T-helper 2 cell treated with Interferon-gamma antibody and Interleukin-4, amounts not matched to agents 5 μg/mL and 100 μg/mL, for 36 hours (primary cell): ENCODE measurements around the gene CTRB1.
"Not testable (repeated sequence)": the region's sequence is repeated elsewhere in the genome, so short reads cannot be mapped to it uniquely, and the experiment has no call there.

Source experiments
- DNase-seq: peaks from one replicate; pipeline ENCODE4 v3.0.0; 2021; ENCODE audit warnings: low spot score
- H3K27ac Mint-ChIP-seq: one replicate; pipeline ENCODE4 v1.8.0; 2021; ENCODE audit warnings: mild to moderate bottlenecking, mixed read lengths
- H3K27me3 Mint-ChIP-seq: one replicate; pipeline ENCODE4 v1.8.0; 2021; ENCODE audit warnings: low read depth, mixed read lengths
- H3K36me3 Mint-ChIP-seq: one replicate; pipeline ENCODE4 v1.8.0; 2021; ENCODE audit warnings: low read depth, mixed read lengths
- H3K4me1 Mint-ChIP-seq: one replicate; pipeline ENCODE4 v1.8.0; 2021; ENCODE audit warnings: low read depth, mixed read lengths
- H3K4me3 Mint-ChIP-seq: one replicate; pipeline ENCODE4 v1.8.0; 2022; ENCODE audit warnings: mild to moderate bottlenecking, moderate library complexity, mixed read lengths
- H3K9me3 Mint-ChIP-seq: one replicate; pipeline ENCODE4 v1.8.0; 2021; ENCODE audit warnings: mixed read lengths

The CTRB1 gene

DNA sequence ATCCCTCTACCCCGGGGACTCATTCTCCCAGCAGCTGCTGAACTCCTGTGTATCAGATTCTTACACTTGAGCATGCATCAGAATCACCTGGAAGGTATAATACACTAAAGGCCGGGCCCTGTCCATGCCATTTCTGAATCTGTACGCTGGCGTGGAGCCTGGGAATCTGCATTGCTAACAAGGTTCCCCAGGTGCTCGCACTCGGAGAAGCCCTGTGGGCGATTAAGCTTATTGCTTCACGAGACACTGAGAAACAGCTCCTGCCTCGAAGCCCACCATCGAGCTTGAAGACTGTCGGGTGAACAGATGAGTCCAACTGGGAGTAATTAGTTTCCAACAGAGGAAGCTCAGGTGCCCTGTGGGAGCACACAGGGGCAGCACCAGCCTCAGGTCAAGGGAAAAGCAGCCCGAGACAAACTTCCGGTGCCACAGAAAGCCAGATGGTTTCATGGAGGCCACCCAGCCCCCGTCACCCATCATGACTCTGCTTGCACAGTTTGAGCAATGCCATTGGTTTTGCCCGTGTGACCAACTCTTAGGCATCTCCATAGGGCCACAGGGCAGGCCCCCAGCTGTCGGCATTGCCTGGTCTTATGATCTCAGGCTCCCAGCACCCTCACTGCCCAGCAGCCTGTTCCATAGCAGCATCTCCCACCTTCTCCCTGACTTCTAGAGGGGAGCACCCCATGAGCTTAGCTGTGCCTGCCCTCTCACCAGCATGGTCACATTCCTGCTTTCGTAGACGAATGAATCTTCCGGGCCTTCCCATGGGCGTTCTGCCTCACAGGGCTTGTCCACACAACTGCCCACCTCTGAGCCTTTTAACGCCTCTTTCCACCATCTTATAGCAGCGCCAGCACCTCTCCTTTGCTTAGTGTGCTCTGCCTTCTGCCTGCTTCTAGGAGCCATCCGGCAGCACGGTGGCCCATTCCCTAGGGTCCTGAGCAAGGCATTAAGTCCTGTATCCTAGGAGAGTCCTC, 22.7 kb upstream of the CTRB1 start:
- no peak overlapping the region for H3K4me3 Mint-ChIP-seq
- H3K27me3 Mint-ChIP-seq = peaks cover 27% of the 10 kb centered on the region

DNA sequence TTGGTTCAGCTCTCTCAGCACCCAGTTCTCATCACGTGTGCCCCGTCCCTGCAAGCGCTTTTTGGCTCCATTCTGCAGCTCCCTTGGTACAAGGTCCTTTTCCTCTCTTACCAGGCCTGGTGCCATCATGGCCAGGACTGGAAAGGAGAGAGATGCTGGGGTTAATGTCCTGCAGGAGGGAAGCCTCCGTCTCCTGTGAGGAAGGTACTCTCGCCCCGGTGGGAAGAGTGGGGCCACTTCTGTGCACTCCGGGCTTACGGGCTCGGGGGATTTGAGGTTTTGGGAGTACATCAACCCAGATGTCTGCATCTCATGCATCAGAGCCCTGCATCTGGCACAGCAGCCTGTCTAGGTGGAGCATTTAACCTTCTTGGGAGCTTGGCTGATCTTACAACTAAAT, 22.0 kb upstream of the CTRB1 start:
- no peaks in the 10 kb centered on the region for H3K9me3 Mint-ChIP-seq
- H3K27me3 Mint-ChIP-seq = peaks cover 30% of the 10 kb centered on the region
- H3K4me1 Mint-ChIP-seq = peaks cover 15% of the 10 kb centered on the region

More for the DNA sequence above, 22.7 kb upstream of the CTRB1 start:
- no peaks in the 10 kb centered on the region for H3K9me3 Mint-ChIP-seq
- no peak overlapping the region for H3K27ac Mint-ChIP-seq
- DNase-seq = no peak
- peaks cover 13% of the 10 kb centered on the region for H3K4me1 Mint-ChIP-seq
- no peaks in the 10 kb centered on the region for H3K36me3 Mint-ChIP-seq

DNA sequence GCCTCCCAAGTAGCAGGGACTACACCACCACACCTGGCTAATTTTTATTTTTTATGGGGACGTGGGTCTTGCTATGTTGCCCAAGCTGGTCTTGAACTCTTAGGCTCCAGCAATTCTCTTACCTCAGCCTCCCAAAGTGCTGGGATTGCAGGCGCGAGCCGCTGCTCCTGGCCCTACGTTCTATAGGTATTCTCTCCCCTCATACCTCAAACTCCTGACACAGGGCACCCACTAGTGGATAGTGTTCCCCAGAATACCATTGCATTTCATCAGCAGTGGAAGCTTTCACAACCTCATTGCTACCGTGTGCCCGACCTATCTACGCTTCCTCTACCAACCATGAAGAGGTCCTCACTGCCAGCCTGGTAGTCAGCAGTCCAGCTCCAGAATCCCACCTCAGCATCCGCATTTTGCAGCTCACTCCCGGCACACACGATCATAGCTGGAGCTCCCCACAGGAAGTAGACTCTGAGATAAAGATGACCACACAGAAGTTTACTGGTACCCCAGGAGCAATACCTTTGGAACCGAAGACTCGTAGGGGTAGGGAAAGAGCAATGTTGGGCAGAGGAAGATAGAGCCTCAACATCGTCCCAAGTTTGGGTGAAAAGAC, 21.2 kb upstream of the CTRB1 start:
- Mint-ChIP-seq H3K9me3 (no peaks in the 10 kb centered on the region), H3K4me3 (no peak overlapping the region), H3K27ac (no peak overlapping the region), H3K27me3 (peaks cover 33% of the 10 kb centered on the region), H3K4me1 (peaks cover 15% of the 10 kb centered on the region), H3K36me3 (no peaks in the 10 kb centered on the region)
- DNase-seq = no peak

More for the DNA sequence above, 22.0 kb upstream of the CTRB1 start:
- DNase-seq = no peak
- Mint-ChIP-seq H3K36me3 (no peaks in the 10 kb centered on the region), H3K27ac (no peak overlapping the region), H3K4me3 (no peak overlapping the region)

DNA sequence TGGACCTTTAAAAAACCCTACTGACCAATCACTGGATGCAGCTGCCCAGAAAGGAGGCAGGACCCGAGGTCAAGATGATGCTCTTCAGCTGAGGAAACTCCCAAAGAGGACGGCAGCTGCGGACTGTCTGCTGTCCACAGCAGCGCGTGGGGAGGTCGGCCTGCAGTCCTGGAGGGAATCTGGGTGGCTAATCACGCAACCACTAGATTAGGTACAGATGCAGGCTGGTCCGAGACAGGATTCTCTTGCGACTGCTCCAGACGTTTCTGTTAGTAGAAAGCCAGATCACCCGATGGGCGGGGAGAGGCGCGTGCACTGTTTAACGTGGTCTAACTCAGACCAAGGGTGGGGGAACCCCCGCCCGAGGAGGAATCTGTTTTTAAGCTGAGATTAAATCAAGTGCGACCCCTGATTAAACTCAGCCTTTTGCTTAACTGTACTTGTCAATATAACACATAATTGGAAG, 20.6 kb upstream of the CTRB1 start:
- DNase-seq = no peak
- no peaks in the 10 kb centered on the region for H3K36me3 Mint-ChIP-seq
- H3K4me3 Mint-ChIP-seq = no peak overlapping the region
- H3K27me3 Mint-ChIP-seq = peaks cover 33% of the 10 kb centered on the region
- no peak overlapping the region for H3K27ac Mint-ChIP-seq
- no peaks in the 10 kb centered on the region for H3K9me3 Mint-ChIP-seq
- peaks cover 15% of the 10 kb centered on the region for H3K4me1 Mint-ChIP-seq

- peaks cover 15% of the 10 kb centered on the region for H3K4me1 Mint-ChIP-seq
- peaks cover 29% of the 10 kb centered on the region for H3K27me3 Mint-ChIP-seq
- H3K9me3 Mint-ChIP-seq = no peaks in the 10 kb centered on the region
- DNase-seq = no peak
- H3K36me3 Mint-ChIP-seq = no peaks in the 10 kb centered on the region
- no peak overlapping the region for H3K4me3 Mint-ChIP-seq
- H3K27ac Mint-ChIP-seq = no peak overlapping the region
Observed at GRCh38 chr16:75202069-75202590, 16.7 kb upstream of the CTRB1 start.

GRCh38 chr16:75203096-75203495, 15.7 kb upstream of the CTRB1 start:
- DNase-seq = no peak
- Mint-ChIP-seq H3K4me3 (no peak overlapping the region), H3K36me3 (no peaks in the 10 kb centered on the region), H3K27ac (no peak overlapping the region), H3K27me3 (peaks cover 21% of the 10 kb centered on the region), H3K4me1 (peaks cover 12% of the 10 kb centered on the region), H3K9me3 (no peaks in the 10 kb centered on the region)

DNA sequence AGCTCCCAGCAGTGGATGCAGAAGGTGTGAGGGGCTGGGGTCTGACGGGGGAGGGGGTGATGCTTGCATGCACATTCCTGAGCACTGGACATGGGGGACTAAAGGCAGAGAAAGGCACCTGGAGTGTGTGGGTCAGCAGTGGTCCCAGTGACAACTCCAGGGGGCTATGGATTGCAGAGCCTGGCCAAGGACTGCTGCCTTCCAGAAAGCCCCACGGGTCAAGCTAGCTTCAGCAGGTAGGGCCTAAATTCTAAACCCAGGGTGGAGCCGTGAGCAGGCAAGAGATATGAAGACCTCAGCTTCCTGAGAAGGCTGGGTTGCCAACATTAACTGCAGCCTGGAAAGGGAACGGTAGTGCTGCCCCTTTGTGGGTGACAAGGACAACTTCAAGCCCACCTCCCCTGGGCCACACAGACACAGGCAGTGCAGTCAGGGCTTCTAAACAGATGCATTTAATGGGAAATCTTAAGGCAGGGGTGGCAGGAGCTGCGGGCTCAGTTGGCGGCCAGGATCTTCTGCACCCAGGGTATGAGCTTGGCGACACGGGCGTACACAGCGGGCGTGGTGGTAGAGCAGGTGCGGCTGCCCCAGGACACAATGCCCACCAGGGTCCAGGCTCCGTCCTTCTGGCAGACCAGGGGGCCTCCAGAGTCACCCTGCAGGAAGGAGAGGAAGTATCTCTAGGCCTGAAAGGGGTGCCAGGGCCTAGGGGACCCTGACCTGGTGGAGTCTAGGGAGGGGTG, 14.9 kb upstream of the CTRB1 start:
- Mint-ChIP-seq H3K9me3 (no peaks in the 10 kb centered on the region), H3K36me3 (no peaks in the 10 kb centered on the region), H3K27ac (no peak overlapping the region), H3K4me3 (no peak overlapping the region), H3K4me1 (peaks cover 9% of the 10 kb centered on the region), H3K27me3 (peaks cover 17% of the 10 kb centered on the region)
- DNase-seq = no peak

- H3K27me3 Mint-ChIP-seq = peaks cover 15% of the 10 kb centered on the region
- H3K36me3 Mint-ChIP-seq = no peaks in the 10 kb centered on the region
- H3K4me1 Mint-ChIP-seq = peaks cover 7% of the 10 kb centered on the region
- H3K9me3 Mint-ChIP-seq = no peaks in the 10 kb centered on the region
- no peak for DNase-seq
- H3K4me3 Mint-ChIP-seq = no peak overlapping the region
- H3K27ac Mint-ChIP-seq = no peak overlapping the region
Observed at GRCh38 chr16:75204410-75204758, 14.4 kb upstream of the CTRB1 start.

GRCh38 chr16:75204905-75205304, 13.9 kb upstream of the CTRB1 start:
- H3K4me1 Mint-ChIP-seq, H3K4me3 Mint-ChIP-seq, H3K27ac Mint-ChIP-seq, H3K9me3 Mint-ChIP-seq, DNase-seq, H3K36me3 Mint-ChIP-seq: not testable (repeated sequence)
- H3K27me3 Mint-ChIP-seq = peaks cover 11% of the 10 kb centered on the region

GRCh38 chr16:75205438-75205837, 13.3 kb upstream of the CTRB1 start:
- H3K27me3 Mint-ChIP-seq, H3K36me3 Mint-ChIP-seq, H3K4me3 Mint-ChIP-seq, H3K4me1 Mint-ChIP-seq, H3K9me3 Mint-ChIP-seq, H3K27ac Mint-ChIP-seq, DNase-seq: not testable (repeated sequence)

- H3K9me3 Mint-ChIP-seq, H3K27me3 Mint-ChIP-seq, H3K36me3 Mint-ChIP-seq, H3K4me3 Mint-ChIP-seq, DNase-seq, H3K4me1 Mint-ChIP-seq, H3K27ac Mint-ChIP-seq: not testable (repeated sequence)
Observed at GRCh38 chr16:75205961-75206748, 12.6 kb upstream of the CTRB1 start.

DNA sequence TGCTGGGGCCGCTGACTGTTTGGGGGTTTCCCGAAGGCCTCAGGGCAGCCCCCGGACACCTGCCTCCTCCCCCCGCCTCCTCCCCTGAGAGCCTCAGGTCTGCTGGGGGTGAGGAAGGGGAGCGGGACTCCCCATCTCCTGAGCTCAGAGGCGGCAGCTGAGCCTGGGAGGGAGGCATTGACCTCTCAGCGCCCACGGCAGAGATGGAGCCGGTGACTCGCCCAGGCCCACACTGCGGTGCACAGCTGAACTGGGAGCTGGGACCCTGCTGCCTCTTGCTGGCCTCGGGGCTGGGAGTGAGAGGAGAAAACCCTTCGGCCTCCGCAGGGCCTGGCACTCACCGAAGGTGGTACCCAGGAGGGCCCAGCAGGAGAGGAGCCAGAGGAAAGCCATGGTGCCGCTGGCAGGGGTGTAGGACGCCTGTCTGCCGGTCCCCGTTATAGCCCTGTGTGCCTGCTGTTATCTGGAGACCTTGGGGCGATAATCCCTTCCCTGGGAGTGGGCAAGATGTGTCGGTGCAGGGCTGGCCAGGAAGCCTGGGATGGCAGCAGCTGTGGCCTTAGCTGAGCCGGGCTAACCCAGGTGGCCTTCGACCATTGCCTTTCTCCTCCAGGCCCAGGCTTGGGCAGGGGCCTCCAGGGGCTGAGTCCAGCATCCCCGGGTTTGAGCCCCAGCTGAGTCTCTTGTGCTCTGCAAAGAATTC, 11.9 kb upstream of the CTRB1 start, which contains the start of gene CTRB2:
Gene CTRB2 (minus strand): TSS at position 413 of the 703 bp plus-strand sequence. CDS start 20 bp downstream, at position 393.
- Mint-ChIP-seq H3K4me3 (no peak within 1 kb of the TSS), H3K27ac (no peak within 1 kb of the TSS), H3K9me3 (no peaks in the 10 kb centered on the region), H3K36me3 (no peaks in the 10 kb centered on the region), H3K27me3 (peaks cover 2% of the 10 kb centered on the region), H3K4me1 (no peaks in the 10 kb centered on the region)
- DNase-seq = no peak

GRCh38 chr16:75207831-75208230, 11.0 kb upstream of the CTRB1 start:
- Mint-ChIP-seq H3K9me3 (no peaks in the 10 kb centered on the region), H3K4me3 (no peak overlapping the region)

More at GRCh38 chr16:75207831-75208230, 11.0 kb upstream of the CTRB1 start:
- Mint-ChIP-seq H3K36me3 (no peaks in the 10 kb centered on the region), H3K27ac (no peak overlapping the region), H3K27me3 (no peaks in the 10 kb centered on the region), H3K4me1 (no peaks in the 10 kb centered on the region)
- DNase-seq = no peak
